Activated naive CD4-positive, alpha-beta T cell treated with anti-CD3 and anti-CD28 coated beads, Interleukin-2, amount 10 ng/mL, durations not matched to agents 7 days and 5 days (primary cell): ENCODE measurements around the gene CAVIN2.

Experiments
- CTCF ChIA-PET: fragments of 350-600 bp; sonication (Branson Sonifier 250); formaldehyde crosslinking; loops from one replicate; lab custom pipeline; 2021; ENCODE audit warnings: antibody characterized with exemption; lab: Charles Lee
- DNase-seq: peaks from one replicate; pipeline ENCODE4 v3.0.0-alpha.2; 2020
- H3K27ac Mint-ChIP-seq: one replicate; pipeline ENCODE4 v1.8.0; 2021; ENCODE audit warnings: mild to moderate bottlenecking, moderate library complexity, mixed read lengths
- H3K27me3 Mint-ChIP-seq: one replicate; pipeline ENCODE4 v1.8.0; 2021; ENCODE audit warnings: mild to moderate bottlenecking, mixed read lengths
- H3K36me3 Mint-ChIP-seq: one replicate; pipeline ENCODE4 v1.8.0; 2021; ENCODE audit warnings: mixed read lengths
- H3K4me1 Mint-ChIP-seq: one replicate; pipeline ENCODE4 v1.8.0; 2021; ENCODE audit warnings: mixed read lengths
- H3K4me3 Mint-ChIP-seq: one replicate; pipeline ENCODE4 v1.8.0; 2021; ENCODE audit warnings: mild to moderate bottlenecking, moderate library complexity, mixed read lengths
- H3K9me3 Mint-ChIP-seq: one replicate; pipeline ENCODE4 v1.8.0; 2021; ENCODE audit warnings: mixed read lengths

The CAVIN2 gene

GRCh38 chr2:191813943-191814342 is 32.9 kb downstream of the CAVIN2 start:
- no peak overlapping the region for H3K4me3 Mint-ChIP-seq
- H3K9me3 Mint-ChIP-seq, result no peaks in the 10 kb centered on the region
- H3K4me1 Mint-ChIP-seq, result no peaks in the 10 kb centered on the region
- peaks cover 22% of the 10 kb centered on the region for H3K27me3 Mint-ChIP-seq
- no peaks in the 10 kb centered on the region for H3K36me3 Mint-ChIP-seq
- DNase-seq, result no peak
- CTCF ChIA-PET, result interaction anchor here (1.8 to 3.0 kb wide), 2 partner anchors 348 kb away, joined by 8 to 59 read pairs; no protein-coding TSS in a partner anchor
- H3K27ac Mint-ChIP-seq, result no peak overlapping the region

DNA sequence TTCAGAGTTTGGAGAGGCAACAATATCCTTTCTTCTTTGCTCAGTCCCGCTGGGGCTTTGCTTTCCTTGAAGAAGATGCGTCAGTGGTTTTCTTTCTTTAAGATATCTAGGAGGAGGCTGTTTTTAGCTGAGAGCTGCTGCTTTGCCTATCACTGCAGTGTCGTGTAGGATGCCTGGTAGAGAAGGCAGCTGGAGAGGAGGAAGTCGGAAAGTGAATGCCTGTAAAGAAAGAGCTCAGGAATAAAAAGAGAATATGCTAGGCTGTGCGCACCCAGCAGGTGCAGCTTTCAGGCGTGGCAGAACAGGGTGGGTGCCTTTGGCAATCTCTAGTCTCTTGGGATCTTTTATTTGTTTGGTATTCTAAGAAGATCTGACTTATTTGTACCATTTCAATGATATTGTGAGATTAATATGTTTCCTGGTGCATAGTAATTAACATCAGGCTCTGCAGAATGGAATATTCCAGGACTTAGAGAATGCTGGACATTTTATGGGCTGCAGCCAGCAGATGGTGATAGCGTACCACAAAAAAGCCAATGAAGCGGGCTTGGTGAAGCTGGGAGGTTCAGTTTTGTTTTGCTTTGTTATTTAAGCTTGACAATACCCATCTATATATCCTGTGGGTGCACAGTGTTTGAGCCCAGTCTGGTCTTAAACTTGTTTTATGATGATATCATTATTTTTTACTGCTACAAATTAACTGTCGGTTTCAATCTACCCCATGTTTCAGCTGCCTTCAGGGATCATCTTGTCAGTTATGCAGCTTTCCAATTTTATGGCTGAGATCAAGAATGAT is 34.9 kb downstream of the CAVIN2 start:
- CTCF ChIA-PET, result interaction anchor here (0.6 to 3.0 kb wide), 13 partner anchors 11 to 382 kb away, joined by 3 to 59 read pairs (median 3); no protein-coding TSS in a partner anchor
- H3K27me3 Mint-ChIP-seq, result peaks cover 21% of the 10 kb centered on the region
- DNase-seq, result peak; percentile 42

DNA sequence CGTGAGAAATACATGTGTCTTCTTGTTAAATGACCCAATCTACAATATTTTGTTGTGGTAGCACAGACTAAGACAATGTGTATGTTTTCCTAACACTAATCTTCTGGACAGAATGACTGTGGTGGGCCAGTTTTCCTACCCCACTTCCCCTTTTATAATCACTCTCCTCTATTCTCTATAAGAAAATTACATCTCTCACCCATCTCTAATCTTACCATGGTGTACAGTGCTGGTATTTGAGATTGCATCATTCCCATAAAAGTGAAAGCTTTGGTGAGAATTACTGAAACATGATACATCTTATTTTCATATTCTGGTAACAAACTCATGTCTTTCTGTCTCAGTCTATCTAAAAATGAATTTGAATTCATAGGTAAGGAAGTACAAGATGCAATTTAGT is 40.5 kb downstream of the CAVIN2 start:
- Mint-ChIP-seq H3K4me1 (no peaks in the 10 kb centered on the region), H3K4me3 (no peak overlapping the region), H3K27me3 (peaks cover 9% of the 10 kb centered on the region), H3K9me3 (no peaks in the 10 kb centered on the region), H3K36me3 (no peaks in the 10 kb centered on the region), H3K27ac (no peak overlapping the region)
- CTCF ChIA-PET, result interaction anchor here (1.4 kb wide), 1 partner anchor 11 kb away, joined by 3 read pairs; no protein-coding TSS in a partner anchor
- DNase-seq, result no peak

More for the DNA sequence above, 34.9 kb downstream of the CAVIN2 start:
- Mint-ChIP-seq H3K4me1 (no peaks in the 10 kb centered on the region), H3K9me3 (no peaks in the 10 kb centered on the region), H3K27ac (no peak overlapping the region), H3K4me3 (no peak overlapping the region), H3K36me3 (no peaks in the 10 kb centered on the region)

- Mint-ChIP-seq H3K4me1 (no peaks in the 10 kb centered on the region), H3K27ac (no peak overlapping the region), H3K9me3 (no peaks in the 10 kb centered on the region), H3K27me3 (peaks cover 5% of the 10 kb centered on the region), H3K4me3 (no peak overlapping the region), H3K36me3 (no peaks in the 10 kb centered on the region)
- CTCF ChIA-PET, result no interaction called here
- DNase-seq, result no peak
Measured at GRCh38 chr2:191804766-191805165, 42.1 kb downstream of the CAVIN2 start.

DNA sequence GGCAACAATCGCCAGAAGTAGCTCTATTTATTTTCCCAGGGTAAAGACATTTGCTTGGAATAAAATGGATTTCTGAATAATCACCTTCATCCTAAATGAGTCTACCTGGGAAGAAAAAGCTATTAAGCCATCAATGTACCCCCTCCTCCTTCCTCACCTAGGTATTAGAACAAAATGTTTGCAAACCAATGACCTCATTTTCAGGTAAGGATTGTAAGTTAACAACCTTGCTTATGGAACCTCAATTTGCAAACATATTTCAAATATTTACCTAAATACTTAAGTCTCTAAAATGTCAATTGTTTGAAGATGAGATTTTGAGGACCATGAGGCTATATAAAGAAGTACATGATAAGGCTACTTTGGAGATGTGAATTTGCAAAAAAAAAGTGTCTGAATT is 43.9 kb downstream of the CAVIN2 start:
- Mint-ChIP-seq H3K9me3 (no peaks in the 10 kb centered on the region), H3K27ac (no peak overlapping the region), H3K27me3 (peaks cover 5% of the 10 kb centered on the region), H3K4me3 (no peak overlapping the region), H3K4me1 (no peaks in the 10 kb centered on the region), H3K36me3 (no peaks in the 10 kb centered on the region)
- DNase-seq, result no peak
- CTCF ChIA-PET, result no interaction called here

- CTCF ChIA-PET, result no interaction called here
- no peaks in the 10 kb centered on the region for H3K9me3 Mint-ChIP-seq
- H3K27ac Mint-ChIP-seq, result no peak overlapping the region
- H3K4me3 Mint-ChIP-seq, result no peak overlapping the region
- no peak for DNase-seq
- H3K36me3 Mint-ChIP-seq, result no peaks in the 10 kb centered on the region
- peaks cover 5% of the 10 kb centered on the region for H3K27me3 Mint-ChIP-seq
- H3K4me1 Mint-ChIP-seq, result no peaks in the 10 kb centered on the region
Measured at GRCh38 chr2:191802180-191802579, 44.7 kb downstream of the CAVIN2 start.

GRCh38 chr2:191800874-191801273 is 46.0 kb downstream of the CAVIN2 start:
- Mint-ChIP-seq H3K27me3 (no peaks in the 10 kb centered on the region), H3K9me3 (no peaks in the 10 kb centered on the region), H3K36me3 (no peaks in the 10 kb centered on the region), H3K4me1 (no peaks in the 10 kb centered on the region), H3K4me3 (no peak overlapping the region), H3K27ac (no peak overlapping the region)
- CTCF ChIA-PET, result interaction anchor here (1.8 kb wide), 1 partner anchor 11 kb away, joined by 5 read pairs; no protein-coding TSS in a partner anchor
- DNase-seq, result no peak

DNA sequence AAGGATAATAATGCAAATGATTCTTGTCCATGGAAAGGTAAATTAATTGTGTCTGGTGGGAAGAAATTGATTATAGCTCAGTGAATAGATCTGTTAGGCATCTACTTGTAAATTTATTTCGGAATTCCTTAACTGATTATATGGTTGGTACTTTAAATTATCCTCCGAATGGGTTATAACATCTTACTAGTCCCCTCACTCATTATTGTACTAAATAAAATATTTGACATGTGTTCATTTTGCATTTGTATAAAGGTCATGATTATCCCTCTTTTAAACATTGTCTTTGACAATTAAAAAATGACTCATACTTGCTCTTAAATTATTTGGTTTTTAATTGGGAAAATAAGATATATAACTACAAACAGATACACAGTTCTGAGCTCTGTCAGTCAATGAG is 47.4 kb downstream of the CAVIN2 start:
- Mint-ChIP-seq H3K4me3 (no peak overlapping the region), H3K4me1 (no peaks in the 10 kb centered on the region), H3K9me3 (no peaks in the 10 kb centered on the region), H3K27ac (no peak overlapping the region), H3K27me3 (no peaks in the 10 kb centered on the region), H3K36me3 (no peaks in the 10 kb centered on the region)
- no peak for DNase-seq
- CTCF ChIA-PET, result no interaction called here

DNA sequence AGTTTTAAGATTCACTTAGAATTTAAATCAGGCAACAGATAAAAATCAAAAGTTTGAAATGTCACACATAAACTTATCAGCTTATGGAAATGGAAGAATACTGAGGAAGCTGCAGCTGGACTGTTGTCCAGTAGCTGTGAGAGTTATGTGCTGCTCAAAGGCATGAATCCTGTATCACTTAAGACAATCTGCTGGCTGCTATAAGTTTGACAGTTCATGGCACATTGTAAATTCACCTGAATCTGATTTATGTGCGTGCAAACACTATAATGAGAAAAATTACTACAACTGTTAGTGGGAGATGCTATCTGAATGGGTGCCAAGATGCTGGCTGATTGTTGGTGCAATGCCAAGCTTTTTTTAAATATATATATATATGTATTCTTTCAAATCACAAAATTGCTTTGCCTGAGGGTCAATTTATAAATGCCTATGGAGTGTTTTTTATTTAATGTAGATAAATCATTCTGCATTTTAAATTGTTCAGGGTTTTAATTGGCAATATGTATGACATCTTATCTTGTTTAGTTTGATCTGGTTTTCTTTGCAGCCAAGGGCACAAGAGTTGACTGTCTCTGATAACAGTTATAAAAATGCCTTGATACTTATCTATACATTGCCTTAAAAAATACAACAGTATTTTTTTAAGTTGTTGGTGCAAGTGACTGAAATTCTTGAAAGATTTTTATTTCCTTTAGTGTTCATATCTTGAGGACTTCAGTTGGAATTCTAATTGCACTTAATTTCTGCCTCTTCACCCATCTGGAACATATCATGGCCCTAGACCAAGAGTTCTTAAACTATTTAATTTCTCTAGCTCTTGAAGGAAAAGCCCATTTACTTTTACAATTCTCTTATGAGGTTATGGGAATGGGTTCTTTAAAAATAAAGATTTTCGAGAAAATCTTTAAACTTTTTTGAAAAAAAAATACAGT is 48.7 kb downstream of the CAVIN2 start:
- no peaks in the 10 kb centered on the region for H3K4me1 Mint-ChIP-seq

DNA sequence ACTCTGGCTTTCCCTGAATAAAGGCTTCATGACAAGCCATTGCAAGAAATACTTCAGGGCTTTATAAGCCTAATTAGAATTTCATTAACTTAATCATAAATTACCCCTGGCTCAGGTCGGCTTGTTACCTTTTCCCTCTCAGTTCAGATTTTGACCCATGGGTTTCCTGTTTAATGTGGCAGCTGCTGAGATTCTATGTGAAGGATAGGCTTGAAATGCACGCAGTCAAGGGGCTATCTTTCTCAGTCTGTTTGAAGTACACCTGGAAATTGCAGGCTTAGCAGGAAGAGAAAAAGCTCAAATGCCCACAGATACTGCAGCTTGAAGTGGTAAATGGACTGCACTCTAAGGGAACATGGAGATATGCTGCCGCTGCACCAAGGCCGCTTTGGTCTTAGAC is 49.4 kb downstream of the CAVIN2 start:
- Mint-ChIP-seq H3K4me3 (no peak overlapping the region), H3K9me3 (no peaks in the 10 kb centered on the region), H3K36me3 (no peaks in the 10 kb centered on the region), H3K27me3 (peaks cover 3% of the 10 kb centered on the region), H3K4me1 (no peaks in the 10 kb centered on the region), H3K27ac (no peak overlapping the region)
- CTCF ChIA-PET, result no interaction called here
- DNase-seq, result no peak

More for the DNA sequence above, 48.7 kb downstream of the CAVIN2 start:
- H3K27me3 Mint-ChIP-seq, result no peaks in the 10 kb centered on the region
- CTCF ChIA-PET, result no interaction called here
- no peak overlapping the region for H3K27ac Mint-ChIP-seq
- H3K9me3 Mint-ChIP-seq, result no peaks in the 10 kb centered on the region
- H3K36me3 Mint-ChIP-seq, result no peaks in the 10 kb centered on the region
- no peak overlapping the region for H3K4me3 Mint-ChIP-seq
- DNase-seq, result no peak

DNA sequence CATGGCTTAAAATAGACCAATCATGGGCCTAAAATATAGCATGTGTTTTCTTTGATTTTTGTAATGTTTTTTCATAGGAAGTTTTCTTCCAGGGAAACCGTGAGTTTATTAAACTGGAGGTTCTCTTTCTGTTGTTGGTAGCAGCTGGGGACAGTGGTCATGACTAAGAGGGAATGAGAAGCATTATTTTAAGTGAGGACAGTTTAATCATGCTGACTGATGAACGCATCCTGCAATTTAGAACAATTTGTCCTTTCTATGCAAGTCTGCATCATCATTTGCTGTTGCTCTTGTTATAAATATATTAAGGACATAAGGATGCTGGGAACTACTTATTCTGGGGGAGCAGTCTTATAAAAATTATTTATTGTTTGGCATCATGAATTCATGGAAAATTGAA is 51.2 kb downstream of the CAVIN2 start:
- Mint-ChIP-seq H3K4me1 (no peaks in the 10 kb centered on the region), H3K36me3 (no peaks in the 10 kb centered on the region), H3K27me3 (peaks cover 6% of the 10 kb centered on the region), H3K9me3 (no peaks in the 10 kb centered on the region), H3K4me3 (no peak overlapping the region), H3K27ac (no peak overlapping the region)
- no peak for DNase-seq
- CTCF ChIA-PET, result no interaction called here

DNA sequence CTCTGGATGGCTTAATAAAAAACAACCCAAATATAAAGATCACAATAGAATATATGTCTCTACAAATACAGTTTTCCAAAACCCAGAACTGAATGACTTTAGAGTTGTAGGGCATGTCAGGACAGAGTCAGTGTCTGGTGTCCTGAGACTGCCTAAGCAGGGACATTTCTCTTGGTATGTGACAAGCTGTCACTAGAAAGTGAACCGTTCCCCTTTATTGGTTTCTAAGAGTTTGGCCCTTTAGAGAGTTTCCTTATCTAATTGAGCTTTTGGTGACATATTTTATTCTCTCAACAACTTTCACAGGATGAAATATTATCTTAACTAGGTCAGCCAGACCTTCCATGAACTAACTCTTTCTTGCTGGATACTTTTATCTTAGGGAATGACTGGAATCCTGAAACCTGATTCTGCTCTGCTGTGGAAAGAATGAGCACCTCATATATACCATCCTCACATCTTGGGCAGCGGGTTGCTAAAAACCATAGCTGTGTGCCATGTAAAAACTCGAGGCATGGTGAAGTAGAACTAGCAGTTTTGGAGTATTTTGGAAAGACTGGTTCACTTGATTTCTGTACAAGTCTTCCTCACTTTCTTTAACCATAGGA is 54.8 kb downstream of the CAVIN2 start:
- no peak for DNase-seq
- Mint-ChIP-seq H3K36me3 (no peaks in the 10 kb centered on the region), H3K4me3 (no peak overlapping the region), H3K27ac (no peak overlapping the region), H3K4me1 (peaks cover 5% of the 10 kb centered on the region), H3K27me3 (peaks cover 13% of the 10 kb centered on the region), H3K9me3 (no peaks in the 10 kb centered on the region)
- CTCF ChIA-PET, result no interaction called here

DNA sequence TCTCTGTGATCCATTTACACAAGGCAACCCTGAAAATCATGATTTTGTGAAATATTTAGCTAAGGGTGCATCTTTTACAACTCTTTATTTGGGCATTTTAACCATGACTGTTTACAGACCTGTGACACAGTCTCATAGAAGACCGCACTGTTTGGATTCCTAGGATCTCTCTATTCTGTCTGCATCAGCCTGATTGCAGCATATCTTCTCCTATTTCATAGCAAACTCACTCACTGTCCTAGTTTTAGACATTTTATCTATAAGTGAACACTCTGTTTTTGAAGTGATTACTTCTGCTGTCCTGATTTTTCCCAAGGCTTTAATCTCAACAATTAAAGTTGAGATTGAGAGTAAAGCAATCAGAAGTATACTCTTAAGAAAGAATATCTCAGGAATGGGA is 56.2 kb downstream of the CAVIN2 start:
- no peak overlapping the region for H3K27ac Mint-ChIP-seq
- DNase-seq, result no peak
- H3K4me3 Mint-ChIP-seq, result no peak overlapping the region
- H3K4me1 Mint-ChIP-seq, result peaks cover 15% of the 10 kb centered on the region
- H3K27me3 Mint-ChIP-seq, result peaks cover 13% of the 10 kb centered on the region
- H3K36me3 Mint-ChIP-seq, result no peaks in the 10 kb centered on the region
- no peaks in the 10 kb centered on the region for H3K9me3 Mint-ChIP-seq
- CTCF ChIA-PET, result no interaction called here

- Mint-ChIP-seq H3K4me1 (peaks cover 15% of the 10 kb centered on the region), H3K36me3 (no peaks in the 10 kb centered on the region), H3K9me3 (no peaks in the 10 kb centered on the region), H3K27ac (no peak overlapping the region), H3K27me3 (peaks cover 15% of the 10 kb centered on the region), H3K4me3 (no peak overlapping the region)
- CTCF ChIA-PET, result no interaction called here
- DNase-seq, result no peak
Measured at GRCh38 chr2:191789796-191790195, 57.1 kb downstream of the CAVIN2 start.
